GM23338 (cell line): ENCODE results near the gene TBC1D16. TPM values are rescaled to one million over a fixed set of nuclear protein-coding genes. Genes with fewer than 3 reads are reported as not detected.
A peak's percentile ranks its signal among the peaks of the same experiment; 100 is the strongest.

ENCODE experiments used
- ATAC-seq: fragments of 200-7000 bp; cut with Tn5 transposase; 3 replicates; pipeline ENCODE4 v1.9.1; 2020
- DNase-seq: peaks from one replicate; pipeline ENCODE4 v3.0.0-alpha.2; 2015; ENCODE audit warnings: low spot score
- H2AFZ ChIP-seq: fragments of 200-600 bp; sonication (generic); 2 replicates; pipeline ENCODE4 v1.8.0; 2016; ENCODE audit warnings: antibody characterized with exemption, mild to moderate bottlenecking, moderate library complexity
- H3F3A ChIP-seq: fragments of 200-600 bp; sonication (generic); replicated peaks from 2 replicates; pipeline ENCODE4 v1.8.0; 2017; ENCODE audit warnings: antibody characterized with exemption, mixed run types, low read depth
- H3K27ac ChIP-seq: fragments of 200-600 bp; sonication (generic); 2 replicates; pipeline ENCODE4 v1.6.1; 2016; ENCODE audit warnings: low read depth
- H3K27me3 ChIP-seq: fragments of 200-600 bp; sonication (generic); 2 replicates; pipeline ENCODE4 v1.8.0; 2016; ENCODE audit warnings: mild to moderate bottlenecking, mixed run types, moderate library complexity; ENCODE audit not compliant: insufficient read depth
- H3K36me3 ChIP-seq: fragments of 200-600 bp; sonication (generic); 2 replicates; pipeline ENCODE4 v1.8.0; 2016; ENCODE audit warnings: mild to moderate bottlenecking; ENCODE audit not compliant: insufficient read depth
- H3K4me1 ChIP-seq: fragments of 200-600 bp; sonication (generic); 2 replicates; pipeline ENCODE4 v1.8.0; 2016; ENCODE audit warnings: mild to moderate bottlenecking, moderate library complexity; ENCODE audit not compliant: insufficient read depth
- H3K4me2 ChIP-seq: fragments of 200-600 bp; sonication (generic); 2 replicates; pipeline ENCODE4 v1.7.1; 2017; ENCODE audit warnings: mixed run types
- H3K4me3 ChIP-seq: fragments of 200-600 bp; sonication (generic); 2 replicates; pipeline ENCODE4 v1.6.1; 2016; ENCODE audit warnings: mixed run types
- H3K79me2 ChIP-seq: fragments of 200-600 bp; sonication (generic); replicated peaks from 2 replicates; pipeline ENCODE4 v1.8.0; 2017; ENCODE audit warnings: mild to moderate bottlenecking; ENCODE audit not compliant: insufficient read depth
- H3K9me2 ChIP-seq: fragments of 200-600 bp; sonication (generic); 2 replicates; pipeline ENCODE4 v1.8.0; 2017; ENCODE audit not compliant: insufficient read depth
- H4K20me1 ChIP-seq: fragments of 200-600 bp; sonication (generic); replicated peaks from 2 replicates; pipeline ENCODE4 v1.8.0; 2017; ENCODE audit warnings: mild to moderate bottlenecking; ENCODE audit not compliant: insufficient read depth
- H3K27ac Mint-ChIP-seq: 2 replicates; pipeline ENCODE4 v1.8.0; 2020; ENCODE audit warnings: inconsistent platforms, mild to moderate bottlenecking, moderate library complexity, mixed read lengths
- H3K27me3 Mint-ChIP-seq: 3 replicates; pipeline ENCODE4 v1.8.0; 2022; ENCODE audit warnings: low read depth, mild to moderate bottlenecking, moderate library complexity, mixed read lengths, inconsistent platforms; ENCODE audit not compliant: insufficient read depth, poor library complexity
- H3K36me3 Mint-ChIP-seq: 3 replicates; pipeline ENCODE4 v1.8.0; 2021; ENCODE audit warnings: low read depth, mild to moderate bottlenecking, inconsistent platforms, moderate library complexity, mixed read lengths
- H3K4me1 Mint-ChIP-seq: 3 replicates; pipeline ENCODE4 v1.8.0; 2020; ENCODE audit warnings: mild to moderate bottlenecking, inconsistent platforms, mixed read lengths
- H3K4me3 Mint-ChIP-seq: 3 replicates; pipeline ENCODE4 v1.8.0; 2021; ENCODE audit warnings: moderate library complexity, mild to moderate bottlenecking, inconsistent platforms, mixed read lengths
- H3K9me3 Mint-ChIP-seq: 3 replicates; pipeline ENCODE4 v1.8.0; 2020; ENCODE audit warnings: moderate library complexity, mild to moderate bottlenecking, inconsistent platforms, mixed read lengths
- EZH2 ChIP-seq: fragments of 200-600 bp; sonication (generic); IDR thresholded peaks from one replicate; pipeline ENCODE4 v1.8.0; 2017; ENCODE audit warnings: antibody characterized with exemption, mild to moderate bottlenecking, low read depth; ENCODE audit not compliant: unreplicated experiment
- EZH2phosphoT487 ChIP-seq: fragments of 200-600 bp; sonication (generic); IDR thresholded peaks from one replicate; pipeline ENCODE4 v1.8.1; 2018; ENCODE audit warnings: antibody characterized with exemption; ENCODE audit not compliant: unreplicated experiment
- NANOG ChIP-seq: IDR thresholded peaks from 2 replicates; pipeline ENCODE4 v1.6.1; 2016; ENCODE audit warnings: antibody characterized with exemption, borderline replicate concordance
- POLR2AphosphoS5 ChIP-seq: IDR thresholded peaks from 2 replicates; pipeline ENCODE4 v1.6.1; 2016; ENCODE audit warnings: antibody characterized with exemption, low read depth
- STAT1 ChIP-seq: IDR thresholded peaks from one replicate; pipeline ENCODE4 v1.6.1; 2016; ENCODE audit warnings: antibody characterized with exemption; ENCODE audit not compliant: unreplicated experiment
- ZNF114 ChIP-seq: fragments of 250-450 bp; sonication (Bioruptor Pico); IDR thresholded peaks from 2 replicates; pipeline ENCODE4 v1.5.0; 2020; ENCODE audit warnings: mild to moderate bottlenecking, moderate library complexity
- polyA plus RNA-seq: library from polyadenylated mRNA; unstranded; fragments of >200 nt; fragmentation: Nextera tagmentation; extraction: Ambion mirVana; gene quantifications from 2 replicates; pipeline ENCODE4 v1.2.1, GENCODE V29; 2016
- total RNA-seq: library from RNA; depleted of rRNA; stranded (reverse); fragments of >200 nt; shearing (Covaris generic); gene quantifications from 2 replicates; pipeline ENCODE4 v1.2.3, GENCODE V29; 2014
- TF ChIP-seq, protein P1 (sequence below): IDR thresholded peaks from 2 replicates; pipeline ENCODE4 v1.6.1; 2016; ENCODE audit warnings: antibody characterized with exemption
- TF ChIP-seq, protein P2 (sequence below), 2 experiments: fragments of 200-600 bp in 1 of 2; sonication (generic) in 1 of 2; conservative IDR thresholded peaks; 2 replicates each; pipeline versions ENCODE4 v1.5.1 to v1.6.1; 2016 to 2017; ENCODE audit warnings: antibody characterized with exemption in 2 of 2, low read depth in 2 of 2, mild to moderate bottlenecking in 2 of 2, moderate library complexity in 1 of 2
- TF ChIP-seq, protein P3 (sequence below): fragments of 250-450 bp; sonication (Bioruptor Pico); IDR thresholded peaks from 2 replicates; pipeline ENCODE4 v1.5.0; 2020; ENCODE audit warnings: mild to moderate bottlenecking, moderate library complexity

The TBC1D16 gene
- total and polyA plus RNA-seq, 2 experiments from 2014 or later, result 16.7 to 104 TPM

DNA sequence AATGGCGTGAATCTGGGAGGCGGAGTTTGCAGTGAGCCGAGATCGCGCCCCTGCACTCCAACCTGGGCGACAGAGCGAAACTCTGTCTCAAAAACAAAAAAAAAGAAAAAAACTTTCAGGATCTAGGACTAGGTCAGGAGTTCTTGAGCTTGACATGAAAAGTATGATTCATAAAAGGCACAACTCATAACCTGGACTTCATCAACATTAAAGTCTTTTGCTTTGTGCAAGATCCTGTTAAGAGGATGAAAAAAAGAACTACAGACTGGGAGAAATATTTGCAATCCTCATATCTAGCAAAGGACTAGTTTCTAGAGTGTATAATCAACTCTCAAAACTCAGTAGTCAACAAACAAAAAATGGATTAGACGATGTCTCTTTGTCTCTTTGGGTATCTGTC, 40.0 kb downstream of the TBC1D16 start:
- H4K20me1 ChIP-seq, result peaks cover 7% of the 10 kb centered on the region
- Mint-ChIP-seq H3K27me3 (peaks cover 15% of the 10 kb centered on the region), H3K36me3 (peaks cover 14% of the 10 kb centered on the region), H3K4me3 (no peak overlapping the region), H3K27ac (no peak overlapping the region), H3K9me3 (no peaks in the 10 kb centered on the region; the same call in 2 of the 3 replicates), H3K4me1 (peaks cover 41% of the 10 kb centered on the region)
- no peak overlapping the region for H3K4me3 ChIP-seq
- no peak overlapping the region for H2AFZ ChIP-seq
- peaks cover 7% of the 10 kb centered on the region; the same call in 1 of the 2 replicates for H3F3A ChIP-seq
- peaks cover 19% of the 10 kb centered on the region for H3K79me2 ChIP-seq
- H3K4me2 ChIP-seq, result no peak overlapping the region
- TF ChIP-seq STAT1, result no peak
- TF ChIP-seq EZH2phosphoT487, result no peak
- TF ChIP-seq, protein P1, sequence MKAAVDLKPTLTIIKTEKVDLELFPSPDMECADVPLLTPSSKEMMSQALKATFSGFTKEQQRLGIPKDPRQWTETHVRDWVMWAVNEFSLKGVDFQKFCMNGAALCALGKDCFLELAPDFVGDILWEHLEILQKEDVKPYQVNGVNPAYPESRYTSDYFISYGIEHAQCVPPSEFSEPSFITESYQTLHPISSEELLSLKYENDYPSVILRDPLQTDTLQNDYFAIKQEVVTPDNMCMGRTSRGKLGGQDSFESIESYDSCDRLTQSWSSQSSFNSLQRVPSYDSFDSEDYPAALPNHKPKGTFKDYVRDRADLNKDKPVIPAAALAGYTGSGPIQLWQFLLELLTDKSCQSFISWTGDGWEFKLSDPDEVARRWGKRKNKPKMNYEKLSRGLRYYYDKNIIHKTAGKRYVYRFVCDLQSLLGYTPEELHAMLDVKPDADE, result no peak
- TF ChIP-seq ZNF114, result no peak
- no peak for TF ChIP-seq NANOG
- TF ChIP-seq EZH2, result no peak
- TF ChIP-seq, protein P2, sequence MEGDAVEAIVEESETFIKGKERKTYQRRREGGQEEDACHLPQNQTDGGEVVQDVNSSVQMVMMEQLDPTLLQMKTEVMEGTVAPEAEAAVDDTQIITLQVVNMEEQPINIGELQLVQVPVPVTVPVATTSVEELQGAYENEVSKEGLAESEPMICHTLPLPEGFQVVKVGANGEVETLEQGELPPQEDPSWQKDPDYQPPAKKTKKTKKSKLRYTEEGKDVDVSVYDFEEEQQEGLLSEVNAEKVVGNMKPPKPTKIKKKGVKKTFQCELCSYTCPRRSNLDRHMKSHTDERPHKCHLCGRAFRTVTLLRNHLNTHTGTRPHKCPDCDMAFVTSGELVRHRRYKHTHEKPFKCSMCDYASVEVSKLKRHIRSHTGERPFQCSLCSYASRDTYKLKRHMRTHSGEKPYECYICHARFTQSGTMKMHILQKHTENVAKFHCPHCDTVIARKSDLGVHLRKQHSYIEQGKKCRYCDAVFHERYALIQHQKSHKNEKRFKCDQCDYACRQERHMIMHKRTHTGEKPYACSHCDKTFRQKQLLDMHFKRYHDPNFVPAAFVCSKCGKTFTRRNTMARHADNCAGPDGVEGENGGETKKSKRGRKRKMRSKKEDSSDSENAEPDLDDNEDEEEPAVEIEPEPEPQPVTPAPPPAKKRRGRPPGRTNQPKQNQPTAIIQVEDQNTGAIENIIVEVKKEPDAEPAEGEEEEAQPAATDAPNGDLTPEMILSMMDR (conservative IDR thresholded peaks at IDR 0.05; ENCODE audit: low read depth in 2 of 2), result no peak
- no peaks in the 10 kb centered on the region for H3K27me3 ChIP-seq
- peaks cover 4% of the 10 kb centered on the region; the same call in 1 of the 2 replicates for H3K36me3 ChIP-seq
- DNase-seq, result no peak
- no peak overlapping the region for H3K27ac ChIP-seq
- H3K9me2 ChIP-seq, result no peaks in the 10 kb centered on the region
- no peak for ATAC-seq
- H3K4me1 ChIP-seq, result peaks cover 37% of the 10 kb centered on the region

DNA sequence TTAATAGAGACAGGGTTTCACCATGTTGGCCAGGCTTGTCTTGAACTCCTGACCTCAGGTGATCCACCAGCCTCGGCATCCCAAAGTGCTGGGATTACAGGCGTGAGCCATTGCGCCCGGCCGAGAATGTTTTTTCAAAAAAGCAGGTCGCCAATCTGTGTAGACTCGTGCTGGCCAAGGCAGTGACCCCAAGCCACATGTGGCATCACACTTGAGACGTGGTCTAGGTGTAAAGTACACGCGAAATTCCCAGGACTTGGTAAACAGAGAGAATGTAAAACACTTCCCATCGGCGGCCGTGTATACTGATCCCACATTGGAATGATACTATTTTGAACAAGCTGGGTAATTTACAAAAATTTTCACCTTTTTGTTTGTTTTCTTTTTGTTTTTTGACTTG, 41.1 kb downstream of the TBC1D16 start:
- Histone ChIP-seq H2AFZ (no peak overlapping the region), H3K27me3 (no peaks in the 10 kb centered on the region), H3K36me3 (peaks cover under 1% of the 10 kb centered on the region; the same call in 1 of the 2 replicates), H3K27ac (peak overlapping the region; percentile 91), H3K4me2 (peak overlapping the region; percentile 81; the same call in 1 of the 2 replicates), H3K4me3 (no peak overlapping the region), H3K79me2 (peaks cover 23% of the 10 kb centered on the region), H3K4me1 (peaks cover 37% of the 10 kb centered on the region), H4K20me1 (peaks cover 7% of the 10 kb centered on the region), H3F3A (peaks cover 7% of the 10 kb centered on the region; the same call in 1 of the 2 replicates), H3K9me2 (no peaks in the 10 kb centered on the region)
- no peak for ATAC-seq
- H3K4me1 Mint-ChIP-seq, result peaks cover 49% of the 10 kb centered on the region
- H3K4me3 Mint-ChIP-seq, result no peak overlapping the region
- H3K27ac Mint-ChIP-seq, result no peak overlapping the region
- DNase-seq, result no peak
- peaks cover 3% of the 10 kb centered on the region; the same call in 1 of the 3 replicates for H3K36me3 Mint-ChIP-seq
- peaks cover 14% of the 10 kb centered on the region for H3K27me3 Mint-ChIP-seq
- H3K9me3 Mint-ChIP-seq, result no peaks in the 10 kb centered on the region; the same call in 2 of the 3 replicates
- no peak for TF ChIP-seq EZH2
- TF ChIP-seq, protein P3, sequence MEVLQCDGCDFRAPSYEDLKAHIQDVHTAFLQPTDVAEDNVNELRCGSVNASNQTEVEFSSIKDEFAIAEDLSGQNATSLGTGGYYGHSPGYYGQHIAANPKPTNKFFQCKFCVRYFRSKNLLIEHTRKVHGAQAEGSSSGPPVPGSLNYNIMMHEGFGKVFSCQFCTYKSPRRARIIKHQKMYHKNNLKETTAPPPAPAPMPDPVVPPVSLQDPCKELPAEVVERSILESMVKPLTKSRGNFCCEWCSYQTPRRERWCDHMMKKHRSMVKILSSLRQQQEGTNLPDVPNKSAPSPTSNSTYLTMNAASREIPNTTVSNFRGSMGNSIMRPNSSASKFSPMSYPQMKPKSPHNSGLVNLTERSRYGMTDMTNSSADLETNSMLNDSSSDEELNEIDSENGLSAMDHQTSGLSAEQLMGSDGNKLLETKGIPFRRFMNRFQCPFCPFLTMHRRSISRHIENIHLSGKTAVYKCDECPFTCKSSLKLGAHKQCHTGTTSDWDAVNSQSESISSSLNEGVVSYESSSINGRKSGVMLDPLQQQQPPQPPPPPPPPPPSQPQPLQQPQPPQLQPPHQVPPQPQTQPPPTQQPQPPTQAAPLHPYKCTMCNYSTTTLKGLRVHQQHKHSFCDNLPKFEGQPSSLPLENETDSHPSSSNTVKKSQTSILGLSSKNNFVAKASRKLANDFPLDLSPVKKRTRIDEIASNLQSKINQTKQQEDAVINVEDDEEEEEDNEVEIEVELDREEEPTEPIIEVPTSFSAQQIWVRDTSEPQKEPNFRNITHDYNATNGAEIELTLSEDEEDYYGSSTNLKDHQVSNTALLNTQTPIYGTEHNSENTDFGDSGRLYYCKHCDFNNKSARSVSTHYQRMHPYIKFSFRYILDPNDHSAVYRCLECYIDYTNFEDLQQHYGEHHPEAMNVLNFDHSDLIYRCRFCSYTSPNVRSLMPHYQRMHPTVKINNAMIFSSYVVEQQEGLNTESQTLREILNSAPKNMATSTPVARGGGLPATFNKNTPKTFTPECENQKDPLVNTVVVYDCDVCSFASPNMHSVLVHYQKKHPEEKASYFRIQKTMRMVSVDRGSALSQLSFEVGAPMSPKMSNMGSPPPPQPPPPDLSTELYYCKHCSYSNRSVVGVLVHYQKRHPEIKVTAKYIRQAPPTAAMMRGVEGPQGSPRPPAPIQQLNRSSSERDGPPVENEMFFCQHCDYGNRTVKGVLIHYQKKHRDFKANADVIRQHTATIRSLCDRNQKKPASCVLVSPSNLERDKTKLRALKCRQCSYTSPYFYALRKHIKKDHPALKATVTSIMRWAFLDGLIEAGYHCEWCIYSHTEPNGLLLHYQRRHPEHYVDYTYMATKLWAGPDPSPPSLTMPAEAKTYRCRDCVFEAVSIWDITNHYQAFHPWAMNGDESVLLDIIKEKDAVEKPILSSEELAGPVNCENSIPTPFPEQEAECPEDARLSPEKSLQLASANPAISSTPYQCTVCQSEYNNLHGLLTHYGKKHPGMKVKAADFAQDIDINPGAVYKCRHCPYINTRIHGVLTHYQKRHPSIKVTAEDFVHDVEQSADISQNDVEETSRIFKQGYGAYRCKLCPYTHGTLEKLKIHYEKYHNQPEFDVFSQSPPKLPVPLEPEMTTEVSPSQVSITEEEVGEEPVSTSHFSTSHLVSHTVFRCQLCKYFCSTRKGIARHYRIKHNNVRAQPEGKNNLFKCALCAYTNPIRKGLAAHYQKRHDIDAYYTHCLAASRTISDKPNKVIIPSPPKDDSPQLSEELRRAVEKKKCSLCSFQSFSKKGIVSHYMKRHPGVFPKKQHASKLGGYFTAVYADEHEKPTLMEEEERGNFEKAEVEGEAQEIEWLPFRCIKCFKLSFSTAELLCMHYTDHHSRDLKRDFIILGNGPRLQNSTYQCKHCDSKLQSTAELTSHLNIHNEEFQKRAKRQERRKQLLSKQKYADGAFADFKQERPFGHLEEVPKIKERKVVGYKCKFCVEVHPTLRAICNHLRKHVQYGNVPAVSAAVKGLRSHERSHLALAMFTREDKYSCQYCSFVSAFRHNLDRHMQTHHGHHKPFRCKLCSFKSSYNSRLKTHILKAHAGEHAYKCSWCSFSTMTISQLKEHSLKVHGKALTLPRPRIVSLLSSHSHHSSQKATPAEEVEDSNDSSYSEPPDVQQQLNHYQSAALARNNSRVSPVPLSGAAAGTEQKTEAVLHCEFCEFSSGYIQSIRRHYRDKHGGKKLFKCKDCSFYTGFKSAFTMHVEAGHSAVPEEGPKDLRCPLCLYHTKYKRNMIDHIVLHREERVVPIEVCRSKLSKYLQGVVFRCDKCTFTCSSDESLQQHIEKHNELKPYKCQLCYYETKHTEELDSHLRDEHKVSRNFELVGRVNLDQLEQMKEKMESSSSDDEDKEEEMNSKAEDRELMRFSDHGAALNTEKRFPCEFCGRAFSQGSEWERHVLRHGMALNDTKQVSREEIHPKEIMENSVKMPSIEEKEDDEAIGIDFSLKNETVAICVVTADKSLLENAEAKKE, result no peak
- no peak for TF ChIP-seq POLR2AphosphoS5
- no peak for TF ChIP-seq NANOG
- TF ChIP-seq ZNF114, result no peak
- TF ChIP-seq, protein P1, result no peak
- TF ChIP-seq EZH2phosphoT487, result no peak
